Sigmoid colon (tissue), 7 donors: ENCODE data around the gene ZFP91. TPM values are rescaled to one million over a fixed set of nuclear protein-coding genes. Genes with fewer than 3 reads are reported as not detected.

Source experiments
- DNase-seq: peaks from one replicate; pipeline ENCODE4 v3.0.0-alpha.2; 2019
- H3K27ac ChIP-seq, 4 donors: fragments of 200-600 bp; sonication (generic); one replicate each; pipeline ENCODE4 v1.5.1; 2016 to 2019; ENCODE audit warnings: mild to moderate bottlenecking in 1 of 4
- H3K27me3 ChIP-seq, 3 donors: fragments of 200-600 bp; sonication (generic); one replicate each; pipeline ENCODE4 v1.5.1; 2019; ENCODE audit warnings: mild to moderate bottlenecking in 1 of 3
- H3K36me3 ChIP-seq, 4 donors: fragments of 200-600 bp; sonication (generic); one replicate each; pipeline ENCODE4 v1.5.1; 2016 to 2019
- H3K4me1 ChIP-seq, 4 donors: fragments of 200-600 bp; sonication (generic); one replicate each; pipeline ENCODE4 v1.5.1; 2017 to 2019
- H3K4me3 ChIP-seq, 4 donors: fragments of 200-600 bp; sonication (generic); one replicate each; pipeline ENCODE4 v1.5.1; 2017 to 2019; ENCODE audit warnings: mild to moderate bottlenecking in 2 of 4, moderate library complexity in 1 of 4
- H3K9me3 ChIP-seq, 4 donors: fragments of 200-600 bp in 3 of 4; sonication (generic) in 3 of 4; one replicate each; pipeline versions ENCODE4 v1.5.1 to v1.6.1; 2013 to 2019
- EP300 ChIP-seq, 4 donors: sonication (generic); formaldehyde crosslinking; IDR thresholded peaks; one replicate each; pipeline ENCODE4 v1.6.1; 2017; ENCODE audit warnings: antibody characterized with exemption in 4 of 4
- POLR2A ChIP-seq, 2 donors: fragments of 450-650 bp; IDR thresholded peaks; one replicate each; pipeline ENCODE4 v1.6.1; 2016; ENCODE audit warnings: antibody characterized with exemption in 2 of 2, mild to moderate bottlenecking in 2 of 2, moderate library complexity in 2 of 2
- POLR2AphosphoS5 ChIP-seq, 4 donors: sonication (generic); formaldehyde crosslinking; IDR thresholded peaks; one replicate each; pipeline ENCODE4 v1.6.1; 2017; ENCODE audit warnings: antibody characterized with exemption in 4 of 4
- WGBS, 2 donors: extraction: QIAGEN DNeasy Blood & Tissue Kit; methylation state at CpG; one replicate each; pipeline ENCODE4 v1.1.7; 2013; 5-methylcytosine and 5-hydroxymethylcytosine counted together
- intact Hi-C: fragments of 100-400 bp; cut with DNase I; formaldehyde crosslinking; loops from one replicate; pipeline ENCODE4 v1.15.1; 2023
- polyA plus RNA-seq, 3 donors: library from polyadenylated mRNA; stranded (reverse); fragments of 200-250 nt; gene quantifications; one replicate each; pipeline ENCODE4 v1.2.3, GENCODE V29; 2013
- total RNA-seq, 4 donors: library from RNA; depleted of rRNA; stranded (reverse); fragments of >200 nt; gene quantifications; one replicate each; pipeline ENCODE4 v1.1.0, GENCODE V29; 2016
- TF ChIP-seq, protein P1 (sequence below), 4 experiments: fragments of 450-650 bp in 3 of 4; fragments of 200-600 bp in 1 of 4; IDR thresholded peaks; one replicate each; pipeline ENCODE4 v1.5.1; 2016 to 2019; ENCODE audit warnings: antibody characterized with exemption in 4 of 4, mild to moderate bottlenecking in 3 of 4, moderate library complexity in 2 of 4
- donor health status: healthy with polysubstance abuse.
- donor health status: Bipolar disorder and iron deficiency.
- donor health status: healthy.

The ZFP91 gene
- total and polyA plus RNA-seq, 7 donors: 31.6 to 77.4 (median 68.4) TPM

DNA sequence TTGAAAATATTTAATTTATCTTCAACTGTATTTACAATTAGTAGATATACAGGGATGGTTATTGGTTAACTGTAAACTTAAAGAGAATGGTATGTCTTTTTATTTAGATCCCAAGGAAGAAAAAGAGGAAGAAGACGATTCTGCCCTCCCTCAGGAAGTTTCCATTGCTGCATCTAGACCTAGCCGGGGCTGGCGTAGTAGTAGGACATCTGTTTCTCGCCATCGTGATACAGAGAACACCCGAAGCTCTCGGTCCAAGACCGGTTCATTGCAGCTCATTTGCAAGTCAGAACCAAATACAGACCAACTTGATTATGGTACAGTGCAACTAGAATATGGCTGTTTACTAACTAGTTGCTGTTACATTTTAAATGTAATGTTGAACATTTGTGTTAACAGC is 30.9 kb downstream of the ZFP91 start:
- Histone ChIP-seq H3K9me3 (no peaks in the 10 kb centered on the region), H3K27ac (no peak overlapping the region), H3K27me3 (no peaks in the 10 kb centered on the region), H3K4me1 (peaks cover 0 to 22% (median 7%) of the 10 kb centered on the region in 4 donors), H3K36me3 (peaks cover 15 to 51% (median 32%) of the 10 kb centered on the region in 4 donors), H3K4me3 (no peak overlapping the region)
- TF ChIP-seq POLR2AphosphoS5 (IDR thresholded peaks at IDR 0.05) (no peak), EP300 (IDR thresholded peaks at IDR 0.05) (no peak), POLR2A (IDR thresholded peaks at IDR 0.05) (no peak)
- TF ChIP-seq, protein P1, sequence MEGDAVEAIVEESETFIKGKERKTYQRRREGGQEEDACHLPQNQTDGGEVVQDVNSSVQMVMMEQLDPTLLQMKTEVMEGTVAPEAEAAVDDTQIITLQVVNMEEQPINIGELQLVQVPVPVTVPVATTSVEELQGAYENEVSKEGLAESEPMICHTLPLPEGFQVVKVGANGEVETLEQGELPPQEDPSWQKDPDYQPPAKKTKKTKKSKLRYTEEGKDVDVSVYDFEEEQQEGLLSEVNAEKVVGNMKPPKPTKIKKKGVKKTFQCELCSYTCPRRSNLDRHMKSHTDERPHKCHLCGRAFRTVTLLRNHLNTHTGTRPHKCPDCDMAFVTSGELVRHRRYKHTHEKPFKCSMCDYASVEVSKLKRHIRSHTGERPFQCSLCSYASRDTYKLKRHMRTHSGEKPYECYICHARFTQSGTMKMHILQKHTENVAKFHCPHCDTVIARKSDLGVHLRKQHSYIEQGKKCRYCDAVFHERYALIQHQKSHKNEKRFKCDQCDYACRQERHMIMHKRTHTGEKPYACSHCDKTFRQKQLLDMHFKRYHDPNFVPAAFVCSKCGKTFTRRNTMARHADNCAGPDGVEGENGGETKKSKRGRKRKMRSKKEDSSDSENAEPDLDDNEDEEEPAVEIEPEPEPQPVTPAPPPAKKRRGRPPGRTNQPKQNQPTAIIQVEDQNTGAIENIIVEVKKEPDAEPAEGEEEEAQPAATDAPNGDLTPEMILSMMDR (IDR thresholded peaks at IDR 0.05): no peak
- no peak for DNase-seq
- intact Hi-C loops: no loop called here
- 73 to 91% methylated on average over 8 of the region's 8 CpGs for WGBS, 2 donors

DNA sequence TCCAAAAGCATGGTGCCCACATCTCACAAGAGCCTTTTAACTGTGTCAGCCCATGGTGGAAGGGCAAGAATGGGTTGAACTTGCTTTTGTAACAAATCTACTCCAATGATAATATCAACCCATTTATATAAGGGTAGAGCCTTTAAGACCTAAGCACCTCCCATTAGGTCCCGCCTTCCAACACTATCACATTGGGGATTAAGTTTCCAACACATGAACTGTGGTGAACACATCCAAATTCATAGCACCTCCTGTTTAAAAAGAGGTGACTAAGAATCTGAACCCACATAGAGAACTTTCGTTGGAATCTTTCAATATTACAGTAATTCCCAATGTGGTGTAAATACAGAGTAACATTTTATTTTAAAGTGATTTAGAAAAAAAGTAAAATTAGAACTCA is 34.4 kb downstream of the ZFP91 start:
- H3K4me3 ChIP-seq: no peak overlapping the region
- DNase-seq: no peak
- WGBS, 2 donors: 95 to 96% methylated on average over 2 of the region's 2 CpGs
- intact Hi-C loops: no loop called here
- no peak overlapping the region for H3K27ac ChIP-seq
- peaks cover 0 to 12% (median 8%) of the 10 kb centered on the region in 4 donors for H3K4me1 ChIP-seq
- no peaks in the 10 kb centered on the region for H3K27me3 ChIP-seq
- H3K9me3 ChIP-seq: no peaks in the 10 kb centered on the region
- peaks cover 19 to 85% (median 48%) of the 10 kb centered on the region in 4 donors for H3K36me3 ChIP-seq
- TF ChIP-seq POLR2A (IDR thresholded peaks at IDR 0.05) (no peak), POLR2AphosphoS5 (IDR thresholded peaks at IDR 0.05) (no peak), EP300 (IDR thresholded peaks at IDR 0.05) (no peak)
- TF ChIP-seq, protein P1 (IDR thresholded peaks at IDR 0.05): no peak

DNA sequence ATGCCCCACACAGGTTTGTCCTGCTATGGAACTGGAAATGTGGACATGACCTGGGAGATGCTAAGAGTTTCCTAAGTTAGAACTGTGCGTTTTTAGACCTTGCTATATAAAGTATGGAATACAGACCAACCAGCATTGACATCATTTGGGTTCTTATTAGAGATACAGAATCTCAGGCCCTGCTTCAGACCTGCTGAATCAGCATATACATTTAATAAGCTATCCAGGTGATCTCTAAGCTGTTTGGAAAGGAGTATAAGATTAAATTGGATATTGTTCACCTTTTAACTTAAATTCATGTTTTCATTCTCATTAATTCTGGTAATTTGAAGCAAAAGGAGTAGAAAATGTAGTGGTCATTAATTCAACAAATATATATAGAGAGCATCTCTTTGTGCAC is 36.7 kb downstream of the ZFP91 start:
- intact Hi-C loops: no loop called here
- WGBS, 2 donors: 91 to 92% methylated on average over 1 of the region's 1 CpG
- H3K27ac ChIP-seq: no peak overlapping the region

DNA sequence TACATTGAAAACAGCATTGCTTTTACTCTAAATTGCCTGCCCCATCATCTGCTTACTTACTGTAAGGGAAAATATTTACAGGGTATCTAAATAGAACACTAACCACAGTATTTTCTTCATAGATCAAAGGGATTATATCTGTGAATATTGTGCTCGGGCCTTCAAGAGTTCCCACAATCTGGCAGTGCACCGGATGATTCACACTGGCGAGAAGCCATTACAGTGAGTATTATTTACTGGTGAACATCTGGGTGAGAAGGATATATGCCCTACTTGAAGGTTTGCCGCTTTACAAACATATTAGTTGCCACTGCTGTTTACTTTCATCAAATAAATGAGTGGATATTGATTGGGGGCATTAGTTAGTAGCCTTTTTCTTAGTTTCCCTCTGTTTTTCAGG is 37.7 kb downstream of the ZFP91 start:
- TF ChIP-seq EP300 (IDR thresholded peaks at IDR 0.05): no peak
- Histone ChIP-seq H3K4me3 (no peak overlapping the region), H3K36me3 (peaks cover 19 to 95% (median 55%) of the 10 kb centered on the region in 4 donors), H3K27ac (peak overlapping the region in 2 of 4 donors; percentile 30 to 51), H3K4me1 (peaks cover 0 to 17% (median 9%) of the 10 kb centered on the region in 4 donors), H3K9me3 (no peaks in the 10 kb centered on the region), H3K27me3 (no peaks in the 10 kb centered on the region)
- DNase-seq: peak; percentile 73
- intact Hi-C loops: no loop called here
- 53 to 64% methylated on average over 4 of the region's 4 CpGs for WGBS, 2 donors

More for the DNA sequence above, 36.7 kb downstream of the ZFP91 start:
- H3K27me3 ChIP-seq: no peaks in the 10 kb centered on the region
- no peak for TF ChIP-seq EP300 (IDR thresholded peaks at IDR 0.05)
- TF ChIP-seq POLR2AphosphoS5 (IDR thresholded peaks at IDR 0.05): no peak
- no peak for TF ChIP-seq POLR2A (IDR thresholded peaks at IDR 0.05)
- TF ChIP-seq, protein P1 (IDR thresholded peaks at IDR 0.05): no peak
- no peak overlapping the region for H3K4me3 ChIP-seq
- peaks cover 0 to 12% (median 8%) of the 10 kb centered on the region in 4 donors for H3K4me1 ChIP-seq
- peaks cover 19 to 99% (median 58%) of the 10 kb centered on the region in 4 donors for H3K36me3 ChIP-seq
- DNase-seq: no peak
- no peaks in the 10 kb centered on the region for H3K9me3 ChIP-seq

DNA sequence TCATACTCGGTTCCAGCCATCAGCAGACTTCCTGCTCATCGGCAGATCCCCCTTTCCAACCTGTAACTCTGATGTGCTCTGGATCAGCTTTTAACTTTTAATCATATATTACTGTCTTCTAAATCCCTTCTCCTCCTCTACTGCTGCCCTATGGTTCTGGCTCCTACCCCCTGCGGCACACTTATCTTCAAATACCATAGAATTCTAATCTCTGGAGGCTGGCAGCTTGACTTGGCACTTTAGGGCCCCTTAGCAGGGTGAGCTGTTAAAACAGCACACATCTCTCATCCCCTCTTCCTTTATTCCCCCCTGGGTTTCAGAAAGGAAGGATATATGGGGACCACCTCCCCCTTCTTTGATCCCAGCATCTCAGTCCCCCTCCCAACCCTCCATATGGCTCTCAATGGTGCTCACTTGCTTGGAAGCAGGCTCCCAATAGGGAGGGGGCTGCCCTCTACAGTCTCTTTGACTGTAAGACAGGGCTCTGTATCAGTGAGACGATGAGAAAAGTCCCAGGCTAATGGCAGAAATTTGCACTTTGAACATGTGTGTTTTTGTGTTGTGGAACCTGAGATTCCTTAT is 39.2 kb downstream of the ZFP91 start:
- Histone ChIP-seq H3K36me3 (peaks cover 14 to 89% (median 42%) of the 10 kb centered on the region in 4 donors), H3K27ac (no peak overlapping the region), H3K27me3 (no peaks in the 10 kb centered on the region), H3K4me3 (no peak overlapping the region), H3K4me1 (peaks cover 0 to 28% (median 16%) of the 10 kb centered on the region in 4 donors), H3K9me3 (no peaks in the 10 kb centered on the region)
- WGBS, 2 donors: 69 to 83% methylated on average over 4 of the region's 4 CpGs
- no peak for DNase-seq
- TF ChIP-seq POLR2A (IDR thresholded peaks at IDR 0.05) (no peak), EP300 (IDR thresholded peaks at IDR 0.05) (no peak), POLR2AphosphoS5 (IDR thresholded peaks at IDR 0.05) (no peak)
- TF ChIP-seq, protein P1 (IDR thresholded peaks at IDR 0.05): no peak
- intact Hi-C loops: no loop called here
